GM18499 (cell line): Measurements from ENCODE around the gene KCNT1.

Experiments
- ATAC-seq: cut with Tn5 transposase; IDR thresholded peaks from one replicate; pipeline ENCODE4 v1.9.1; 2021; ENCODE audit warnings: moderate number of reproducible peaks; ENCODE audit not compliant: insufficient read depth, unreplicated experiment

The KCNT1 gene

GRCh38 chr9:135833864-135834263 is 131.9 kb downstream of the KCNT1 start:
- ATAC-seq = no peak

GRCh38 chr9:135835131-135835530 is 133.1 kb downstream of the KCNT1 start:
- no peak for ATAC-seq

GRCh38 chr9:135839516-135839915 is 137.5 kb downstream of the KCNT1 start:
- ATAC-seq = no peak

GRCh38 chr9:135840107-135840506 is 138.1 kb downstream of the KCNT1 start:
- ATAC-seq = no peak

- ATAC-seq = no peak
Observed at GRCh38 chr9:135840539-135840938, 138.6 kb downstream of the KCNT1 start.
